Ovary (tissue), 9 donors: ENCODE results near the gene ITPR1. TPM values are rescaled to one million over a fixed set of nuclear protein-coding genes. Genes with fewer than 3 reads are reported as not detected.

Source experiments
- DNase-seq, 5 donors: peaks; one replicate each; pipeline ENCODE4 v3.0.0-alpha.2; 2019 to 2020
- H3K27ac ChIP-seq, 2 donors: fragments of 200-600 bp; one replicate each; pipeline versions ENCODE4 v1.5.1 to v1.8.0; 2019 to 2022
- H3K27me3 ChIP-seq: fragments of 200-600 bp; one replicate; pipeline ENCODE4 v1.8.0; 2022
- H3K36me3 ChIP-seq: fragments of 200-600 bp; sonication (generic); one replicate; pipeline ENCODE4 v1.5.1; 2019
- H3K4me1 ChIP-seq: one replicate; pipeline ENCODE4 v1.8.1; 2013; ENCODE audit warnings: mild to moderate bottlenecking, moderate library complexity; ENCODE audit not compliant: insufficient read depth
- H3K4me3 ChIP-seq: fragments of 200-600 bp; sonication (generic); one replicate; pipeline ENCODE4 v1.5.1; 2017
- H3K9me3 ChIP-seq, 2 donors: fragments of 200-600 bp in 1 of 2; sonication (generic) in 1 of 2; one replicate each; pipeline versions ENCODE4 v1.5.1 to v1.8.1; 2013 to 2019; ENCODE audit warnings: mild to moderate bottlenecking in 1 of 2, moderate library complexity in 1 of 2
- CTCF ChIP-seq, 3 donors: fragments of 450-650 bp in 2 of 3; fragments of 200-600 bp in 1 of 3; IDR thresholded peaks; one replicate each; pipeline versions ENCODE4 v1.5.1 to v1.8.0; 2016 to 2022; ENCODE audit warnings: antibody characterized with exemption in 3 of 3, mild to moderate bottlenecking in 1 of 3
- EP300 ChIP-seq: sonication (generic); formaldehyde crosslinking; IDR thresholded peaks from one replicate; pipeline ENCODE4 v1.6.1; 2017; ENCODE audit warnings: antibody characterized with exemption
- POLR2A ChIP-seq: fragments of 450-650 bp; IDR thresholded peaks from one replicate; pipeline ENCODE4 v1.6.1; 2017; ENCODE audit warnings: antibody characterized with exemption, mild to moderate bottlenecking, moderate library complexity
- WGBS, 3 donors: extraction: QIAGEN DNeasy Blood & Tissue Kit in 1 of 3; methylation state at CpG; one replicate each; pipeline versions ENCODE4 v1.1.5 to v1.1.7; 2013 to 2017; 5-methylcytosine and 5-hydroxymethylcytosine counted together
- intact Hi-C, 4 donors: fragments of 100-400 bp; cut with DNase I; formaldehyde crosslinking; loops; one replicate each; pipeline versions ENCODE4 v1.11.0 to v1.15.1; 2022 to 2023
- polyA plus RNA-seq, 2 donors: library from polyadenylated mRNA; stranded (reverse); fragments of 200-250 nt in 1 of 2; fragments of 350-450 nt in 1 of 2; fragmentation: Illumina TruSeq in 1 of 2; extraction: RNeasy Lipid Tissue Mini Kit (QIAGEN cat#74804) in 1 of 2; gene quantifications; one replicate each; pipeline ENCODE4 v1.2.3, GENCODE V29; 2013 to 2014
- total RNA-seq, 7 donors: library from RNA; depleted of rRNA in 2 of 7; stranded (reverse); fragments of >200 nt in 2 of 7; fragmentation: NEBNext Ultra II Directional in 3 of 7; extraction: Animal tissue kit (Norgen Biotek cat#: 25700) in 3 of 7; gene quantifications; one replicate each; pipeline versions ENCODE4 v1.1.0 to v1.2.4, GENCODE V29; 2016 to 2023
- donor health status: DM: no; HTN: no; CAD: no; lungs with moderate emphysema.
- donor health status: DM: no; HTN: no; CAD: no.
- donor health status: Bipolar disorder and iron deficiency.
- donor health status: DM: yes; HTN: yes; CAD: no.
- donor health status: DM: no; HTN: no; CAD: no.
- donor health status: DM: yes; HTN: yes; CAD: no.

Gene ITPR1
- total and polyA plus RNA-seq, 9 donors: 59.5 to 313 (median 144) TPM

- no peaks in the 10 kb centered on the region for H3K9me3 ChIP-seq
- 91 to 96% (median 96%) methylated on average over 9 of the region's 9 CpGs for WGBS, 3 donors
- H3K36me3 ChIP-seq: no peaks in the 10 kb centered on the region
- peak in 1 of 5 donors; percentile 22 for DNase-seq
- H3K27ac ChIP-seq: peak overlapping the region in 1 of 2 donors; percentile 3
- intact Hi-C loops: loop anchor here in 1 of 4 donors (10.0 kb wide), 1 partner anchor 46 kb away; no protein-coding TSS in a partner anchor
- no peak overlapping the region for H3K4me3 ChIP-seq
- H3K27me3 ChIP-seq: no peaks in the 10 kb centered on the region
- no peak for TF ChIP-seq EP300
- no peak for TF ChIP-seq POLR2A
- TF ChIP-seq CTCF (IDR thresholded peaks at IDR 0.05): no peak
- H3K4me1 ChIP-seq: peaks cover 13% of the 10 kb centered on the region
Observed at GRCh38 chr3:4738737-4739274, 245.7 kb downstream of the ITPR1 start.

DNA sequence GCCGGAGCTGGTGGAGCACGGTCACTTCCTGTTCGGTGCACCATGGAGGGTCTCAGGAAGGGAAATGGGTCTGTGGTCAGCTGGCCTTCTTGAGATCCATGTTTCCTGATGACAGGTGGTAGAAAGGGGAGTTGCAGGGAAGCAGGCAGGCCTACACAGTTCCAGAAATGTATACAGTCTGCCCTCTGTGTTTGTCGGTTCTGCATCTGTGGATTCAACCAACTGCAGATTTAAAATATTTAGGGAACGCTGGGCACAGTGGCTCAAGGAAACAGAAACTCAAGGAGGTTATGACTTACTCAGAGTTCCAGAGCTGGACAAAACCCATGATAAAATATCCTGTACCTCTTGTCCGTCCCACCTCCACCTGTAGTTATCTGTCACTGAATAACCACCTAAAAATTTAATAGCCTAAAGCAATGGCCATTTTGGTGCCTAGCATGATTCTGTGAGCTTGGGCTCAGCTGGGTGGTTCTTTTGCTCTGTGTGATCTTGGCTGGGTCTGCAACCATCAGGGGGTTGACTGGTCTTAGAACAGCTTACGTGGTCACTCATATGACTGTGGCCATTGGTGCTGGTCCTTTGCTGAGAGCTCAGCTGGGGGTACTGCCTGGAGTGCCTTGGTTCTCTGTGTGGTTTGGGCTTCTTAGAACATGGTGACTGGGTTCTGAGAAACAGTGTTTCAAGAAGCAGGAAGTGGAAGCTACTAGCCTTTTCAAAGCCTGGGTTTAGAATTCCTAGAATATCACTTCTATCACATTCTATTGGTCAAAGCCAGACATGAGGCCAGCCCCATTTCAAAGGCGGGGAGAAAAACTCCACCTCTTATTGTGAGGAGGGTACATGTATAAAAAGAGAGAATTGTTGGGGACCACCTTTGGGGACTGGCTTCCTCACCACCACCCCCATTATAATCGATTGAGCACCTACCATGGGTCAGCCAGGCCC is 246.4 kb downstream of the ITPR1 start:
- TF ChIP-seq CTCF (IDR thresholded peaks at IDR 0.05) (no peak), EP300 (no peak), POLR2A (no peak)
- intact Hi-C loops: loop anchor here in 1 of 4 donors (10.0 kb wide), 1 partner anchor 45 kb away; no protein-coding TSS in a partner anchor
- H3K27me3 ChIP-seq: no peaks in the 10 kb centered on the region
- DNase-seq: peak in 1 of 5 donors; percentile 14
- no peak overlapping the region for H3K4me3 ChIP-seq
- peak overlapping the region in 1 of 2 donors; percentile 93 for H3K27ac ChIP-seq
- no peaks in the 10 kb centered on the region for H3K36me3 ChIP-seq
- peaks cover 13% of the 10 kb centered on the region for H3K4me1 ChIP-seq
- WGBS, 3 donors: 92 to 97% (median 96%) methylated on average over 9 of the region's 9 CpGs
- no peaks in the 10 kb centered on the region for H3K9me3 ChIP-seq

- peak in 1 of 5 donors; percentile 48 for DNase-seq
- no peaks in the 10 kb centered on the region for H3K9me3 ChIP-seq
- no peaks in the 10 kb centered on the region for H3K36me3 ChIP-seq
- intact Hi-C loops: no loop called here
- 53 to 76% (median 70%) methylated on average over 13 of the region's 13 CpGs for WGBS, 3 donors
- H3K27me3 ChIP-seq: no peaks in the 10 kb centered on the region
- peak overlapping the region; percentile 84 to 93 for H3K27ac ChIP-seq
- no peak overlapping the region for H3K4me3 ChIP-seq
- H3K4me1 ChIP-seq: peaks cover 13% of the 10 kb centered on the region
- TF ChIP-seq CTCF (IDR thresholded peaks at IDR 0.05) (no peak), POLR2A (no peak), EP300 (no peak)
Observed at GRCh38 chr3:4740397-4741105, 247.4 kb downstream of the ITPR1 start.

GRCh38 chr3:4741106-4741403 is 247.9 kb downstream of the ITPR1 start:
- H3K36me3 ChIP-seq: no peaks in the 10 kb centered on the region
- peak overlapping the region; percentile 84 to 93 for H3K27ac ChIP-seq
- H3K27me3 ChIP-seq: no peaks in the 10 kb centered on the region
- no peak overlapping the region for H3K4me3 ChIP-seq
- TF ChIP-seq CTCF (IDR thresholded peaks at IDR 0.05) (no peak), EP300 (no peak), POLR2A (no peak)
- no peaks in the 10 kb centered on the region for H3K9me3 ChIP-seq
- 24 to 45% (median 39%) methylated on average over 3 of the region's 3 CpGs for WGBS, 3 donors
- DNase-seq: no peak
- peaks cover 13% of the 10 kb centered on the region for H3K4me1 ChIP-seq
- intact Hi-C loops: no loop called here
